Pancreas (tissue), 10 donors: Measurements from ENCODE around the gene VPS13D. TPM values are rescaled to one million over a fixed set of nuclear protein-coding genes. Genes with fewer than 3 reads are reported as not detected.

Experiments used
- ATAC-seq, 4 donors: fragments of 200-7000 bp; cut with Tn5 transposase; one replicate each; pipeline versions ENCODE4 v1.8.0 to v1.9.1; 2020; ENCODE audit warnings: mild to moderate bottlenecking in 4 of 4, moderate library complexity in 4 of 4
- DNase-seq, 6 donors: peaks; one replicate each; pipeline ENCODE4 v3.0.0-alpha.2; 2020
- FAIRE-seq: peaks from 2 replicates; lab custom pipeline; 2012; peaks lifted over from hg19 to GRCh38; lab: Jason Lieb, UNC
- H3K27ac ChIP-seq, 4 donors: fragments of 200-600 bp; sonication (generic); 1 replicate in 3 of 4; 2 replicates in 1 of 4; pipeline versions ENCODE4 v1.5.0 to v1.8.0; 2020
- H3K27me3 ChIP-seq, 4 donors: fragments of 200-600 bp; one replicate each; pipeline ENCODE4 v1.8.0; 2021
- H3K36me3 ChIP-seq, 3 donors: fragments of 200-600 bp; sonication (generic) in 1 of 3; one replicate each; pipeline versions ENCODE4 v1.5.0 to v1.8.0; 2020 to 2021
- H3K4me1 ChIP-seq, 3 donors: fragments of 200-600 bp; one replicate each; pipeline ENCODE4 v1.8.0; 2021
- H3K4me3 ChIP-seq, 4 donors: fragments of 200-600 bp; sonication (generic) in 2 of 4; one replicate each; pipeline versions ENCODE4 v1.5.0 to v1.8.0; 2020 to 2021
- H3K9me3 ChIP-seq, 4 donors: fragments of 200-600 bp; one replicate each; pipeline ENCODE4 v1.8.0; 2021
- CTCF ChIP-seq, 4 donors: fragments of 200-600 bp; sonication (generic) in 3 of 4; IDR thresholded peaks; one replicate each; pipeline versions ENCODE4 v1.5.0 to v1.8.0; 2021; ENCODE audit warnings: antibody characterized with exemption in 4 of 4
- WGBS, 2 donors: extraction: QIAGEN DNeasy Blood & Tissue Kit; methylation state at CpG; one replicate each; pipeline ENCODE4 v1.1.7; 2013; 5-methylcytosine and 5-hydroxymethylcytosine counted together
- intact Hi-C, 3 donors: fragments of 100-400 bp; cut with DNase I; formaldehyde crosslinking; loops; one replicate each; pipeline versions ENCODE4 v1.11.1 to v1.14.2; 2022
- polyA plus RNA-seq, 2 donors: library from polyadenylated mRNA; stranded (reverse); fragments of 200-250 nt; gene quantifications; one replicate each; pipeline ENCODE4 v1.2.3, GENCODE V29; 2013
- total RNA-seq, 6 donors: library from RNA; stranded (reverse); fragmentation: NEBNext Ultra II Directional in 4 of 6; extraction: Animal tissue kit (Norgen Biotek cat#: 25700) in 4 of 6; gene quantifications; one replicate each; pipeline versions ENCODE4 v1.2.1 to v1.2.4, GENCODE V29; 2021 to 2023
- donor health status: healthy with polysubstance abuse.
- donor health status: DM: no; HTN: no; CAD: no; lungs with moderate emphysema.
- donor health status: DM: no; HTN: no; CAD: no.
- donor health status: control.
- donor health status: control.
- donor health status: Bipolar disorder and iron deficiency.
- donor health status: DM: yes; HTN: yes; CAD: no.
- donor health status: DM: no; HTN: no; CAD: no.
- donor health status: DM: no; HTN: no; CAD: no.
- donor health status: DM: yes; HTN: yes; CAD: no.

Gene VPS13D
- total and polyA plus RNA-seq, 8 donors, result 13.7 to 39.0 (median 24.8) TPM

- 85 to 88% methylated on average over 4 of the region's 4 CpGs for WGBS, 2 donors
- no peak for TF ChIP-seq CTCF (IDR thresholded peaks at IDR 0.05)
- ATAC-seq (no peak), FAIRE-seq (no peak), DNase-seq (no peak)
- Histone ChIP-seq H3K27me3 (no peaks in the 10 kb centered on the region), H3K27ac (no peak overlapping the region), H3K36me3 (no peaks in the 10 kb centered on the region), H3K4me1 (peaks cover 53 to 69% (median 54%) of the 10 kb centered on the region in 3 donors), H3K9me3 (no peaks in the 10 kb centered on the region), H3K4me3 (no peak overlapping the region)
- intact Hi-C loops, result no loop called here
Measured at GRCh38 chr1:12450756-12451559, 221.1 kb downstream of the VPS13D start.

GRCh38 chr1:12451560-12451900 is 221.7 kb downstream of the VPS13D start:
- 99 to 100% methylated on average over 3 of the region's 3 CpGs for WGBS, 2 donors
- no peak overlapping the region for H3K27ac ChIP-seq

GRCh38 chr1:12452262-12452661 is 222.4 kb downstream of the VPS13D start:
- Histone ChIP-seq H3K9me3 (no peaks in the 10 kb centered on the region), H3K4me3 (no peak overlapping the region), H3K36me3 (no peaks in the 10 kb centered on the region), H3K27ac (peak overlapping the region in 2 of 4 donors; percentile 66 to 76), H3K27me3 (no peaks in the 10 kb centered on the region), H3K4me1 (peaks cover 54 to 69% (median 55%) of the 10 kb centered on the region in 3 donors)
- DNase-seq, result no peak
- no peak for FAIRE-seq
- ATAC-seq, result no peak
- TF ChIP-seq CTCF (IDR thresholded peaks at IDR 0.05), result no peak
- intact Hi-C loops, result no loop called here

More at GRCh38 chr1:12451560-12451900, 221.7 kb downstream of the VPS13D start:
- intact Hi-C loops, result no loop called here
- H3K4me1 ChIP-seq, result peaks cover 53 to 69% (median 54%) of the 10 kb centered on the region in 3 donors
- FAIRE-seq (no peak), ATAC-seq (no peak), DNase-seq (no peak)
- TF ChIP-seq CTCF (IDR thresholded peaks at IDR 0.05), result no peak
- H3K27me3 ChIP-seq, result no peaks in the 10 kb centered on the region
- no peak overlapping the region for H3K4me3 ChIP-seq
- H3K36me3 ChIP-seq, result no peaks in the 10 kb centered on the region
- H3K9me3 ChIP-seq, result no peaks in the 10 kb centered on the region

DNA sequence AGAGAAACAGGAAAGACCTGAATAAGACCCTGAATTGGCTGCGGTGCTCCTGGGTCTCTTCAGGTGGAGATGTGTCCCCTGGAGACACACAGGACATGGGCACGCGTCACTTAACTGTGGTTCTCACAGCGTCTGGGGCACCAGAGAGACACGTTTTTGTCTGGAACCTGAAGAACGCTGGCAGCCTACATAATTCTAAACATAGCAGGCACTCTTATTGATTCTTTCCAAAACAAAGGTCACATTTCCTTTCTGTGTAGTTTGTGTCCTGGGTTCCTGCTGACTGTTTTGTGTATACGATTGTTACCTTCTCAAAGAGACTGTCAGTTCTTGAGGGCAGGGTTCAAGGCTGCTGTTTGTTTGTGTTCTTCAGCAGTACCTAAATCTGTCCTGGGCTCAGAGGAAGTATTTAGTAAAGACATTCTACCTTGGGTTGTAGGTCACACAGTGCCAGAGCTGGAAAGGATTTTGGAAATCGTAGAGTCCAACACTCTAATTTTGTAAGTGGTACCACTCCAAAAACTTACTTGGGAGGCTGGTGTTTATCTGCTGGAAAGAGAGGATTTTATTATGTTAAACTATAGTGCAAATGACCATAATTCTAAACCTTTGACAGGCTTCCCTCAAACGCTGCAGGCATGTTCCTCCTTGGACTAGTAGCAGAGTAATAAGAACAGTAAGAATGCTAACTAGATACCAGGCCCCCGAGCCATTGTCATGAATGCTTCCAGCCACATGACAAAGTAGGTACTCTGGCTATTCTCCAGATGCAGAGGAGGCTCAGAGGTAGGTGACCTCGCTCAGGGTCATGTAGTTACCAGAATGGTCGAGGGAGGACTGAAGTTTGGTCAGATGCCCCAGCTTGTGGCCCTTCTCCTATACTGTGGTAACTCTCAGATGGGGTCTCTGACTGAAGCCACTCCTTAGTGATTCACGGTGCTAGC is 223.8 kb downstream of the VPS13D start:
- Histone ChIP-seq H3K4me3 (no peak overlapping the region), H3K27ac (peak overlapping the region; percentile 31 to 76 (median 54)), H3K36me3 (no peaks in the 10 kb centered on the region), H3K9me3 (no peaks in the 10 kb centered on the region), H3K4me1 (peaks cover 57 to 65% (median 58%) of the 10 kb centered on the region in 3 donors), H3K27me3 (no peaks in the 10 kb centered on the region)
- ATAC-seq, result peak; percentile 42 to 64 (median 54)
- FAIRE-seq, result no peak
- intact Hi-C loops, result no loop called here
- WGBS, 2 donors, result 17 to 20% methylated on average over 13 of the region's 13 CpGs
- no peak for DNase-seq
- no peak for TF ChIP-seq CTCF (IDR thresholded peaks at IDR 0.05)
